Lower lobe of right lung (tissue), 2 donors: ENCODE data around the gene R3HDM2. TPM values are rescaled to one million over a fixed set of nuclear protein-coding genes. Genes with fewer than 3 reads are reported as not detected.
"Not testable (repeated sequence)": the region's sequence is repeated elsewhere in the genome, so short reads cannot be mapped to it uniquely, and the experiment has no call there.

Source experiments
- ATAC-seq, 2 donors: fragments of 200-7000 bp; cut with Tn5 transposase; one replicate each; pipeline ENCODE4 v1.9.1; 2020 to 2022; ENCODE audit warnings: mild to moderate bottlenecking in 2 of 2, moderate library complexity in 2 of 2
- DNase-seq: peaks from one replicate; pipeline ENCODE4 v3.0.0-alpha.2; 2020
- H3K27ac ChIP-seq: fragments of 200-600 bp; one replicate; pipeline ENCODE4 v1.8.0; 2022
- H3K27me3 ChIP-seq: fragments of 200-600 bp; one replicate; pipeline ENCODE4 v1.8.0; 2022; ENCODE audit warnings: low read depth
- H3K36me3 ChIP-seq: fragments of 200-600 bp; one replicate; pipeline ENCODE4 v1.8.0; 2022; ENCODE audit warnings: mild to moderate bottlenecking
- H3K4me1 ChIP-seq: fragments of 200-600 bp; one replicate; pipeline ENCODE4 v1.8.0; 2022
- H3K4me3 ChIP-seq: fragments of 200-600 bp; one replicate; pipeline ENCODE4 v1.8.0; 2022; ENCODE audit warnings: mild to moderate bottlenecking
- H3K9me3 ChIP-seq: fragments of 200-600 bp; one replicate; pipeline ENCODE4 v1.8.0; 2022
- CTCF ChIP-seq: fragments of 200-600 bp; IDR thresholded peaks from one replicate; pipeline ENCODE4 v1.8.0; 2022; ENCODE audit warnings: antibody characterized with exemption, mild to moderate bottlenecking
- intact Hi-C: fragments of 100-400 bp; cut with DNase I; formaldehyde crosslinking; loops from one replicate; pipeline ENCODE4 v1.11.0; 2022
- total RNA-seq: library from RNA; stranded (reverse); fragmentation: NEBNext Ultra II Directional; extraction: Animal tissue kit (Norgen Biotek cat#: 25700); gene quantifications from one replicate; pipeline ENCODE4 v1.2.1, GENCODE V29; 2021
- donor health status: DM: no; HTN: yes; CAD: no; lungs with severe emphysema.

R3HDM2 gene
- total RNA-seq, 1 donor from 2014 or later, result 79.3 TPM

- ATAC-seq, result no peak
- Histone ChIP-seq H3K4me1 (no peaks in the 10 kb centered on the region), H3K4me3 (no peak overlapping the region), H3K36me3 (peaks cover 4% of the 10 kb centered on the region), H3K27me3 (no peaks in the 10 kb centered on the region), H3K9me3 (peaks cover 12% of the 10 kb centered on the region), H3K27ac (no peak overlapping the region)
- TF ChIP-seq CTCF, result no peak
- DNase-seq, result no peak
- intact Hi-C loops, result no loop called here
These were observed 60.8 kb downstream of the R3HDM2 start for GRCh38 chr12:57370072-57370471.

GRCh38 chr12:57369202-57369601 lies 61.6 kb downstream of the R3HDM2 start:
- intact Hi-C loops, result no loop called here
- Histone ChIP-seq H3K36me3 (peaks cover 4% of the 10 kb centered on the region), H3K4me1 (no peaks in the 10 kb centered on the region), H3K27me3 (no peaks in the 10 kb centered on the region), H3K4me3 (no peak overlapping the region), H3K27ac (no peak overlapping the region), H3K9me3 (peaks cover 12% of the 10 kb centered on the region)
- ATAC-seq (no peak), DNase-seq (no peak)
- TF ChIP-seq CTCF, result no peak

GRCh38 chr12:57368349-57369095 lies 62.3 kb downstream of the R3HDM2 start:
- peaks cover 4% of the 10 kb centered on the region for H3K36me3 ChIP-seq
- ATAC-seq (peak; percentile 61 to 73), DNase-seq (no peak)
- H3K4me1 ChIP-seq, result no peaks in the 10 kb centered on the region
- H3K27ac ChIP-seq, result no peak overlapping the region
- no peaks in the 10 kb centered on the region for H3K27me3 ChIP-seq
- H3K9me3 ChIP-seq, result peaks cover 12% of the 10 kb centered on the region
- no peak for TF ChIP-seq CTCF
- intact Hi-C loops, result no loop called here
- no peak overlapping the region for H3K4me3 ChIP-seq

GRCh38 chr12:57367121-57367520 lies 63.7 kb downstream of the R3HDM2 start:
- peaks cover 4% of the 10 kb centered on the region for H3K36me3 ChIP-seq
- H3K4me3 ChIP-seq, result no peak overlapping the region
- H3K27ac ChIP-seq, result no peak overlapping the region
- no peak for TF ChIP-seq CTCF
- no peaks in the 10 kb centered on the region for H3K27me3 ChIP-seq
- DNase-seq, result no peak
- peak in 1 of 2 donors; percentile 29 for ATAC-seq
- no peaks in the 10 kb centered on the region for H3K4me1 ChIP-seq
- intact Hi-C loops, result no loop called here
- peaks cover 12% of the 10 kb centered on the region for H3K9me3 ChIP-seq

- Histone ChIP-seq H3K9me3 (peaks cover 12% of the 10 kb centered on the region), H3K36me3 (peaks cover 4% of the 10 kb centered on the region), H3K27ac (no peak overlapping the region), H3K4me1 (no peaks in the 10 kb centered on the region), H3K27me3 (no peaks in the 10 kb centered on the region), H3K4me3 (no peak overlapping the region)
- no peak for TF ChIP-seq CTCF
- intact Hi-C loops, result no loop called here
- DNase-seq (no peak), ATAC-seq (no peak)
These were observed 64.5 kb downstream of the R3HDM2 start for GRCh38 chr12:57366315-57366714.

GRCh38 chr12:57364156-57364555 lies 66.7 kb downstream of the R3HDM2 start:
- peaks cover 12% of the 10 kb centered on the region for H3K9me3 ChIP-seq
- ATAC-seq, H3K27me3 ChIP-seq, intact Hi-C loops, H3K36me3 ChIP-seq, H3K27ac ChIP-seq, H3K4me1 ChIP-seq, DNase-seq, H3K4me3 ChIP-seq: not testable (repeated sequence)
